Parathyroid adenoma (tissue), 2 donors: ENCODE data around the gene CDC123.
"Not testable (repeated sequence)": the region's sequence is repeated elsewhere in the genome, so short reads cannot be mapped to it uniquely, and the experiment has no call there.

Experiments
- H2AFZ ChIP-seq: fragments of 300-600 bp; sonication (generic); one replicate; pipeline ENCODE4 v1.7.0; 2017; ENCODE audit warnings: antibody characterized with exemption, mild to moderate bottlenecking
- H3K27ac ChIP-seq: fragments of 300-600 bp; sonication (generic); one replicate; pipeline ENCODE4 v1.7.0; 2017
- H3K27me3 ChIP-seq: fragments of 300-600 bp; sonication (generic); one replicate; pipeline ENCODE4 v1.7.0; 2017; ENCODE audit warnings: low read length; ENCODE audit not compliant: control insufficient read depth, insufficient read depth
- H3K36me3 ChIP-seq: fragments of 300-600 bp; sonication (generic); one replicate; pipeline ENCODE4 v1.7.0; 2017; ENCODE audit warnings: low read length; ENCODE audit not compliant: control insufficient read depth, insufficient read depth
- H3K4me1 ChIP-seq: fragments of 300-600 bp; sonication (generic); one replicate; pipeline ENCODE4 v1.7.0; 2017; ENCODE audit warnings: control low read depth
- H3K4me2 ChIP-seq: fragments of 300-600 bp; sonication (generic); one replicate; pipeline ENCODE4 v1.7.0; 2017; ENCODE audit warnings: low read length
- H3K4me3 ChIP-seq: fragments of 300-600 bp; sonication (generic); one replicate; pipeline ENCODE4 v1.7.0; 2017; ENCODE audit warnings: low read depth, low read length
- H3K79me2 ChIP-seq: fragments of 300-600 bp; sonication (generic); one replicate; pipeline ENCODE4 v1.7.0; 2017; ENCODE audit warnings: control low read depth
- H3K9ac ChIP-seq: fragments of 300-600 bp; sonication (generic); one replicate; pipeline ENCODE4 v1.7.0; 2017; ENCODE audit warnings: mild to moderate bottlenecking
- H3K9me3 ChIP-seq: fragments of 300-600 bp; sonication (generic); one replicate; pipeline ENCODE4 v1.7.0; 2017; ENCODE audit warnings: low read length; ENCODE audit not compliant: control insufficient read depth
- CTCF ChIP-seq: fragments of 300-600 bp; sonication (generic); IDR thresholded peaks from one replicate; pipeline ENCODE4 v1.7.0; 2017; ENCODE audit warnings: antibody characterized with exemption, mild to moderate bottlenecking
- donor health status: primary hyperparathyroidism.

Gene CDC123

GRCh38 chr10:12165999-12166775, 29.8 kb upstream of the CDC123 start:
- Histone ChIP-seq H3K36me3 (no peaks in the 10 kb centered on the region), H3K27ac (peak overlapping the region; percentile 8), H3K9ac (no peak overlapping the region), H3K79me2 (no peaks in the 10 kb centered on the region), H3K4me1 (peaks cover 20% of the 10 kb centered on the region), H3K9me3 (no peaks in the 10 kb centered on the region), H3K27me3 (no peaks in the 10 kb centered on the region), H3K4me2 (no peak overlapping the region), H2AFZ (no peak overlapping the region), H3K4me3 (no peak overlapping the region)
- no peak for TF ChIP-seq CTCF

GRCh38 chr10:12171512-12171911, 24.5 kb upstream of the CDC123 start:
- not testable (repeated sequence) for H3K27me3 ChIP-seq, H3K27ac ChIP-seq, H3K36me3 ChIP-seq

GRCh38 chr10:12177642-12178041, 18.3 kb upstream of the CDC123 start:
- no peak overlapping the region for H3K4me2 ChIP-seq
- no peaks in the 10 kb centered on the region for H3K27me3 ChIP-seq
- no peak overlapping the region for H3K27ac ChIP-seq
- no peaks in the 10 kb centered on the region for H3K79me2 ChIP-seq
- no peaks in the 10 kb centered on the region for H3K9me3 ChIP-seq
- no peaks in the 10 kb centered on the region for H3K36me3 ChIP-seq
- no peak overlapping the region for H2AFZ ChIP-seq
- H3K9ac ChIP-seq, result no peak overlapping the region
- H3K4me3 ChIP-seq, result no peak overlapping the region
- TF ChIP-seq CTCF, result no peak
- no peaks in the 10 kb centered on the region for H3K4me1 ChIP-seq

More at GRCh38 chr10:12171512-12171911, 24.5 kb upstream of the CDC123 start:
- H2AFZ ChIP-seq, H3K4me2 ChIP-seq, H3K9ac ChIP-seq, H3K79me2 ChIP-seq, H3K4me3 ChIP-seq, H3K9me3 ChIP-seq, H3K4me1 ChIP-seq: not testable (repeated sequence)

GRCh38 chr10:12179606-12180170, 16.3 kb upstream of the CDC123 start:
- no peaks in the 10 kb centered on the region for H3K36me3 ChIP-seq

More at GRCh38 chr10:12179606-12180170, 16.3 kb upstream of the CDC123 start:
- TF ChIP-seq CTCF, result no peak
- H3K4me2 ChIP-seq, result no peak overlapping the region
- no peak overlapping the region for H3K27ac ChIP-seq
- H3K27me3 ChIP-seq, result no peaks in the 10 kb centered on the region
- H3K4me1 ChIP-seq, result no peaks in the 10 kb centered on the region
- no peak overlapping the region for H3K4me3 ChIP-seq
- H3K9me3 ChIP-seq, result no peaks in the 10 kb centered on the region
- H3K9ac ChIP-seq, result no peak overlapping the region
- no peak overlapping the region for H2AFZ ChIP-seq
- H3K79me2 ChIP-seq, result no peaks in the 10 kb centered on the region
